VCaP (cell line): ENCODE measurements around the gene TTC9.

Experiments
- H3K27ac ChIP-seq: fragments of 450-650 bp; 2 replicates; pipeline ENCODE4 v1.5.1; 2017
- CTCF ChIP-seq: fragments of 450-650 bp; conservative IDR thresholded peaks from 2 replicates; pipeline ENCODE4 v1.5.1; 2017; ENCODE audit warnings: mild to moderate bottlenecking, moderate library complexity

The TTC9 gene

GRCh38 chr14:70646705-70647104 is 5.0 kb downstream of the TTC9 start:
- H3K27ac ChIP-seq: no peak overlapping the region
- no peak for TF ChIP-seq CTCF

GRCh38 chr14:70648346-70648745 is 6.6 kb downstream of the TTC9 start:
- H3K27ac ChIP-seq: no peak overlapping the region
- no peak for TF ChIP-seq CTCF

GRCh38 chr14:70649803-70650202 is 8.1 kb downstream of the TTC9 start:
- no peak for TF ChIP-seq CTCF
- no peak overlapping the region for H3K27ac ChIP-seq

- TF ChIP-seq CTCF: no peak
- no peak overlapping the region for H3K27ac ChIP-seq
Observed at GRCh38 chr14:70651522-70651921, 9.8 kb downstream of the TTC9 start.

- H3K27ac ChIP-seq: no peak overlapping the region
- TF ChIP-seq CTCF: no peak
Observed at GRCh38 chr14:70652871-70653270, 11.2 kb downstream of the TTC9 start.

GRCh38 chr14:70653662-70654061 is 11.9 kb downstream of the TTC9 start:
- H3K27ac ChIP-seq: no peak overlapping the region
- no peak for TF ChIP-seq CTCF

- no peak overlapping the region for H3K27ac ChIP-seq
- no peak for TF ChIP-seq CTCF
Observed at GRCh38 chr14:70654632-70655031, 12.9 kb downstream of the TTC9 start.
